HCT116 (cell line): Measurements from ENCODE around the gene SEMA4A.

Experiments
- EGR1 ChIP-seq: IDR thresholded peaks from 2 replicates; pipeline ENCODE4 v1.6.1; 2012; ENCODE audit warnings: low read depth
- EZH2 ChIP-seq: fragments of 200-600 bp; sonication (generic); IDR thresholded peaks from 2 replicates; pipeline ENCODE4 v1.6.1; 2017; ENCODE audit warnings: antibody characterized with exemption, mixed run types
- EZH2phosphoT487 ChIP-seq: fragments of 200-600 bp; IDR thresholded peaks from 2 replicates; pipeline ENCODE4 v1.6.1; 2018; ENCODE audit warnings: antibody characterized with exemption, borderline replicate concordance
- POLR2A ChIP-seq: IDR thresholded peaks from 2 replicates; pipeline ENCODE4 v1.7.0; 2011; ENCODE audit warnings: borderline replicate concordance; ENCODE audit not compliant: insufficient read depth, insufficient read length; ENCODE audit errors: extremely low read depth
- POLR2AphosphoS5 ChIP-seq: IDR thresholded peaks from 2 replicates; pipeline ENCODE4 v1.6.1; 2011; ENCODE audit warnings: mild to moderate bottlenecking, low read depth, low read length, moderate library complexity
- SIN3A ChIP-seq: IDR thresholded peaks from 2 replicates; pipeline ENCODE4 v1.6.1; 2012; ENCODE audit warnings: low read depth
- SRF ChIP-seq: IDR thresholded peaks from 2 replicates; pipeline ENCODE4 v1.6.1; 2012; ENCODE audit warnings: low read depth
- TCF7L2 ChIP-seq: IDR thresholded peaks from 2 replicates; pipeline ENCODE4 v1.7.0; 2011; ENCODE audit warnings: borderline replicate concordance, inconsistent platforms; ENCODE audit not compliant: insufficient read depth, insufficient read length; ENCODE audit errors: extremely low read depth
- YY1 ChIP-seq: IDR thresholded peaks from 2 replicates; pipeline ENCODE4 v1.6.1; 2011; ENCODE audit warnings: low read length, low read depth, moderate library complexity, mild to moderate bottlenecking; ENCODE audit not compliant: insufficient replicate concordance; ENCODE audit errors: extremely low read depth
- TF ChIP-seq, protein P1 (sequence below), 3 experiments: fragments of 200-600 bp in 1 of 3; sonication (generic) in 1 of 3; IDR thresholded peaks in 2 of 3; conservative IDR thresholded peaks in 1 of 3; 2 replicates each; pipeline ENCODE4 v1.5.1; 2012 to 2017; ENCODE audit warnings: low read depth in 2 of 3, low read length in 2 of 3, antibody characterized with exemption in 1 of 3, borderline replicate concordance in 1 of 3, control low read depth in 1 of 3, mild to moderate bottlenecking in 1 of 3, mixed read lengths in 1 of 3, mixed run types in 1 of 3, moderate library complexity in 1 of 3; ENCODE audit not compliant: insufficient read depth in 1 of 3
- TF ChIP-seq, protein P2 (sequence below): IDR thresholded peaks from 2 replicates; pipeline ENCODE4 v1.6.1; 2011; ENCODE audit warnings: mild to moderate bottlenecking, low read length, moderate library complexity; ENCODE audit not compliant: insufficient replicate concordance; ENCODE audit errors: extremely low read depth
- TF ChIP-seq, protein P3 (sequence below): IDR thresholded peaks from 2 replicates; pipeline ENCODE4 v1.6.1; 2012

DNA sequence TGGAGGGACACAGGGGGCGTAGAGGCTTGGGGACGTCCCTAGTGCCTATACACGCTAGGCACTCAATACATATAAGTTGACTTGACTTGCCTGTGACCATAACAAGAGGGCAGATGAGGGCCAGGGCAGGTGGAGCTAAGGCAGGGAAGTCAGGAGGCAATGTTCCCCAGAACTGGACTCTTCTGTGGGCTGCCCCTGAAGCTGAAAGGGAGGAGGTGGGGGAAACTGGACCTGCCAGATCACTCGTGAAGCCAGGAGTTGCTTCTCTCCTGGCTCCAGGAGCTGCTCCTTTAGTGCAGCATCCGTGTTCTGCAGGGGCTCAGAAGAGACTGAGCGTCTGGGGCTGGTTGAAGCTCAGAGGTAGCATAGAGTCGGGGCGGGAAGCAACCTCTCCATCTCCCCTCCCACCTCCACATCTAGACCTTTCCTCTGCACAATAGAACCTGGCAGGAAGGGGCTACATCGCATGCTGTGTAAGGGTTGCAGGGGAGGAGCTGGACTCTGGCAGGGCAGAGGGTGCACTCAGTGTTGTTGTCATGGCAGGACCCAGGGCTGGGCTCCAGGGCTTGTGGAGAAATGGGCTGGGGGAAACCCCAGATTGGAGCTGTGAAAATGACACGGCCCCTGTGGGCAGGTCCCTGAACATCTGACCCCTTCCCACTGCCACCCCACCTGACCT, 2.9 kb upstream of the SEMA4A start:
- TF ChIP-seq SIN3A (no peak), EGR1 (no peak), EZH2phosphoT487 (no peak), EZH2 (no peak), POLR2A (no peak), SRF (no peak), YY1 (no peak), POLR2AphosphoS5 (no peak), TCF7L2 (no peak)
- TF ChIP-seq, protein P1, sequence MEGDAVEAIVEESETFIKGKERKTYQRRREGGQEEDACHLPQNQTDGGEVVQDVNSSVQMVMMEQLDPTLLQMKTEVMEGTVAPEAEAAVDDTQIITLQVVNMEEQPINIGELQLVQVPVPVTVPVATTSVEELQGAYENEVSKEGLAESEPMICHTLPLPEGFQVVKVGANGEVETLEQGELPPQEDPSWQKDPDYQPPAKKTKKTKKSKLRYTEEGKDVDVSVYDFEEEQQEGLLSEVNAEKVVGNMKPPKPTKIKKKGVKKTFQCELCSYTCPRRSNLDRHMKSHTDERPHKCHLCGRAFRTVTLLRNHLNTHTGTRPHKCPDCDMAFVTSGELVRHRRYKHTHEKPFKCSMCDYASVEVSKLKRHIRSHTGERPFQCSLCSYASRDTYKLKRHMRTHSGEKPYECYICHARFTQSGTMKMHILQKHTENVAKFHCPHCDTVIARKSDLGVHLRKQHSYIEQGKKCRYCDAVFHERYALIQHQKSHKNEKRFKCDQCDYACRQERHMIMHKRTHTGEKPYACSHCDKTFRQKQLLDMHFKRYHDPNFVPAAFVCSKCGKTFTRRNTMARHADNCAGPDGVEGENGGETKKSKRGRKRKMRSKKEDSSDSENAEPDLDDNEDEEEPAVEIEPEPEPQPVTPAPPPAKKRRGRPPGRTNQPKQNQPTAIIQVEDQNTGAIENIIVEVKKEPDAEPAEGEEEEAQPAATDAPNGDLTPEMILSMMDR (IDR thresholded peaks at IDR 0.05 in 2 of 3, conservative IDR thresholded peaks at IDR 0.05 in 1 of 3; ENCODE audit: borderline replicate concordance in 1 of 3, insufficient read depth in 1 of 3, low read depth in 2 of 3, low read length in 2 of 3) = no peak
- TF ChIP-seq, protein P2, sequence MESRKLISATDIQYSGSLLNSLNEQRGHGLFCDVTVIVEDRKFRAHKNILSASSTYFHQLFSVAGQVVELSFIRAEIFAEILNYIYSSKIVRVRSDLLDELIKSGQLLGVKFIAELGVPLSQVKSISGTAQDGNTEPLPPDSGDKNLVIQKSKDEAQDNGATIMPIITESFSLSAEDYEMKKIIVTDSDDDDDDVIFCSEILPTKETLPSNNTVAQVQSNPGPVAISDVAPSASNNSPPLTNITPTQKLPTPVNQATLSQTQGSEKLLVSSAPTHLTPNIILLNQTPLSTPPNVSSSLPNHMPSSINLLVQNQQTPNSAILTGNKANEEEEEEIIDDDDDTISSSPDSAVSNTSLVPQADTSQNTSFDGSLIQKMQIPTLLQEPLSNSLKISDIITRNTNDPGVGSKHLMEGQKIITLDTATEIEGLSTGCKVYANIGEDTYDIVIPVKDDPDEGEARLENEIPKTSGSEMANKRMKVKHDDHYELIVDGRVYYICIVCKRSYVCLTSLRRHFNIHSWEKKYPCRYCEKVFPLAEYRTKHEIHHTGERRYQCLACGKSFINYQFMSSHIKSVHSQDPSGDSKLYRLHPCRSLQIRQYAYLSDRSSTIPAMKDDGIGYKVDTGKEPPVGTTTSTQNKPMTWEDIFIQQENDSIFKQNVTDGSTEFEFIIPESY = no peak
- TF ChIP-seq, protein P3, sequence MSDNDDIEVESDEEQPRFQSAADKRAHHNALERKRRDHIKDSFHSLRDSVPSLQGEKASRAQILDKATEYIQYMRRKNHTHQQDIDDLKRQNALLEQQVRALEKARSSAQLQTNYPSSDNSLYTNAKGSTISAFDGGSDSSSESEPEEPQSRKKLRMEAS = no peak
